ENCODE measurements around the gene TAOK1. TPM values are rescaled to one million over a fixed set of nuclear protein-coding genes. Genes with fewer than 3 reads are reported as not detected.

The TAOK1 gene
- total and polyA plus RNA-seq, 9 of the 15 experiments (the other 6 are each of a cell fraction or from before 2014, with no cell fraction given): 3.2 to 33.1 (median 16.5) TPM

DNA sequence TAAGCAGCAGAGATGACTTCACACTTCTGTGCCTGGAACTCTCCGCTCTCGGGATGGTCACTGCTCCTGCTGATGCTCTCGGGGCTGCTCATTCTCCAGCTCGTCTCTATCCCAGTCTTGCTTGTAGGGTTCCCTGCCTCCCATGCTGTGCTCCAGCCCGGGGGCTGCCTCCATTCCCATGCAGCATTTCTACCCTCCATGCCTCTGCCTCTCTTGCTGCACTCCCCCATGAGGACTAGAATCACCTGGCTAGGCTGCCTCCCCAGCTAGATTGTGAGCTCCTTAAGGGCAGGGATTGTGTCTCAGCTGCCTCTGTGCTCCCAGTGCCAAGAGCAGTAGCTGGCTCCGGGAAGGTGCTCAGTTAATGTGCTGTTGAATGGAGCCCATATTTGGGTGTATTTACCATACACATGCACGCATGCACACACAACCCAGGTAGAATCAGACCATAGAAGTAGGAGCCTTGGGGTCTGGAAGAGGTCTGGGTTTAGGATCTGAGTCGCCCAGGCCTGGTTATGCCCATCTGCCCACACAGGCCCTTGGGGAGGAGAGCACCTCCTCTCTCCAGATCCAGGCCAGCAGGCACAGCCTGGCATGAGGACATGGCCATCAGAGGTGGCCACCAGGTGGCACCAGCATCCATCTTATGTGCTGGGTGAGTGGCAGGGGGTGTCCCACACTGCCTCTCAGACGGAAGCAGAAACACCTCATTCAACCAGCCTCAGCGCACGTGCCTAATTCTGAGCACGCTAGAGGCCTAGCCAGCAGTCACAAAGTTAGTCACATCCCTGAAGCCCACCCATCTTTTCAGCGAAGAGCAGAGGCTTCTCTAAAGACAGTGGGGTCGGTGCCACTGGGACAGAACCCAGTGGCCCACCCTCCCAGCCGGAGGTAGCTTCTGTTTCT lies 190.0 kb downstream of the TAOK1 start:
- Histone ChIP-seq H4K20me1 (replicated peaks; ENCODE audit: control insufficient read depth, insufficient read depth, low read length) (no peaks in the 10 kb centered on the region), H3K4me3 (no peak overlapping the region), H3K79me2 (ENCODE audit: control insufficient read depth, insufficient read depth, low read length) (peaks cover 1% of the 10 kb centered on the region; the same call in 1 of the 3 replicates), H3K9ac (ENCODE audit: insufficient read depth in 1 of 2, low read depth in 2 of 2, low read length in 2 of 2) (peak overlapping the region in 1 of 2 experiments; percentile 21; a peak in 1 of 4 replicates), H3K9me1 (ENCODE audit: control insufficient read depth, insufficient read depth, low read length) (no peaks in the 10 kb centered on the region), H3K4me1 (replicated peaks in 1 of 2; ENCODE audit: control insufficient read depth in 2 of 2, insufficient read depth in 2 of 2, low read length in 2 of 2) (peaks cover 4 to 50% of the 10 kb centered on the region in 2 experiments; a peak in 3 of 5 replicates), H3K9me3 (replicated peaks; ENCODE audit: control insufficient read depth, insufficient read depth, low read depth, low read length) (no peaks in the 10 kb centered on the region), H3K27ac (ENCODE audit: extremely low read depth, low read depth, low read length) (no peak overlapping the region), H3K36me3 (ENCODE audit: control insufficient read depth, insufficient read depth, low read length) (peaks cover 55% of the 10 kb centered on the region; the same call in 2 of the 3 replicates), H3K4me2 (ENCODE audit: insufficient read depth, low read length) (no peak overlapping the region), H2AFZ (ENCODE audit: low read depth, low read length) (no peak overlapping the region), H3K27me3 (ENCODE audit: control insufficient read depth in 2 of 2, insufficient read depth in 2 of 2, low read length in 2 of 2) (no peaks in the 10 kb centered on the region)
- WGBS (ENCODE audit: insufficient coverage, low coverage, missing lambda C conversion rate): 61% methylated on average over 15 of the region's 15 CpGs
- peak; percentile 91 for FAIRE-seq
- ATAC-seq: peak; percentile 92
- BruUV-seq (replicated peaks): no TSS peak
- peak; percentile 72 to 80 (median 76) for DNase-seq (ENCODE audit: extremely low read depth in 1 of 4, low spot score in 3 of 4)
- POLR2A ChIA-PET: interaction anchor here (0.6 to 0.9 kb wide), 2 partner anchors 11 to 53 kb away, joined by 3 to 4 read pairs; no protein-coding TSS in a partner anchor
- in situ Hi-C loops (cut with MboI): no loop called here
- intact Hi-C loops (cut with micrococcal nuclease): loop anchor here (1.0 kb wide), 1 partner anchor 35 kb away; no protein-coding TSS in a partner anchor
- CTCF ChIA-PET (ENCODE audit: low intra/inter-chr PET ratio): interaction anchor here (0.5 to 1.5 kb wide), 7 partner anchors 11 to 514 kb away, joined by 3 to 7 read pairs (median 3); no protein-coding TSS in a partner anchor
- TF ChIP-seq JUNB (CRISPR knock-in tag; conservative IDR thresholded peaks at IDR 0.05) (no peak), GATAD2B (IDR thresholded peaks at IDR 0.05; ENCODE audit: borderline replicate concordance) (0 out of 2 replicates have a peak, but pooled peaks have one; percentile 23), ELF2 (CRISPR knock-in tag; IDR thresholded peaks at IDR 0.05) (0 out of 2 replicates have a peak, but pooled peaks have one; percentile 16), SIRT6 (IDR thresholded peaks at IDR 0.05; ENCODE audit: low read depth, low read length) (no peak), MAZ (CRISPR knock-in tag; conservative IDR thresholded peaks at IDR 0.05 in 1 of 2, IDR thresholded peaks at IDR 0.05 in 1 of 2) (peak; percentile 19 to 46; a peak in 2 of 4 replicates), RAD21 (CRISPR knock-in tag; conservative IDR thresholded peaks at IDR 0.05 in 1 of 2, IDR thresholded peaks at IDR 0.05 in 1 of 2) (peak; percentile 73 to 84), L3MBTL2 (IDR thresholded peaks at IDR 0.05) (peak; percentile 31; the same call in 1 of the 2 replicates), SMAD4 (CRISPR knock-in tag; conservative IDR thresholded peaks at IDR 0.05) (0 out of 2 replicates have a peak, but pooled peaks have one; percentile 32), CREB1 (IDR thresholded peaks at IDR 0.05) (no peak), CREB1 (CRISPR knock-in tag; IDR thresholded peaks at IDR 0.05) (no peak), ZNF444 (CRISPR knock-in tag; IDR thresholded peaks at IDR 0.05) (no peak), NFXL1 (CRISPR knock-in tag; IDR thresholded peaks at IDR 0.05) (no peak), TRIM28 (IDR thresholded peaks at IDR 0.05) (no peak), CC2D1A (IDR thresholded peaks at IDR 0.05) (0 out of 2 replicates have a peak, but pooled peaks have one; percentile 32), DIDO1 (tag; IDR thresholded peaks at IDR 0.05; ENCODE audit: low read depth) (no peak), MEIS2 (IDR thresholded peaks at IDR 0.05; ENCODE audit: partially characterized antibody) (peak; percentile 57), ZC3H8 (IDR thresholded peaks at IDR 0.05) (no peak)
- TF ChIP-seq, protein P1, sequence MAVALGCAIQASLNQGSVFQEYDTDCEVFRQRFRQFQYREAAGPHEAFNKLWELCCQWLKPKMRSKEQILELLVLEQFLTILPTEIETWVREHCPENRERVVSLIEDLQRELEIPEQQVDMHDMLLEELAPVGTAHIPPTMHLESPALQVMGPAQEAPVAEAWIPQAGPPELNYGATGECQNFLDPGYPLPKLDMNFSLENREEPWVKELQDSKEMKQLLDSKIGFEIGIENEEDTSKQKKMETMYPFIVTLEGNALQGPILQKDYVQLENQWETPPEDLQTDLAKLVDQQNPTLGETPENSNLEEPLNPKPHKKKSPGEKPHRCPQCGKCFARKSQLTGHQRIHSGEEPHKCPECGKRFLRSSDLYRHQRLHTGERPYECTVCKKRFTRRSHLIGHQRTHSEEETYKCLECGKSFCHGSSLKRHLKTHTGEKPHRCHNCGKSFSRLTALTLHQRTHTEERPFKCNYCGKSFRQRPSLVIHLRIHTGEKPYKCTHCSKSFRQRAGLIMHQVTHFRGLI (CRISPR knock-in tag; IDR thresholded peaks at IDR 0.05): no peak
- TF ChIP-seq, protein P2, sequence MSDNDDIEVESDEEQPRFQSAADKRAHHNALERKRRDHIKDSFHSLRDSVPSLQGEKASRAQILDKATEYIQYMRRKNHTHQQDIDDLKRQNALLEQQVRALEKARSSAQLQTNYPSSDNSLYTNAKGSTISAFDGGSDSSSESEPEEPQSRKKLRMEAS (CRISPR knock-in tag; IDR thresholded peaks at IDR 0.05): 0 out of 2 replicates have a peak, but pooled peaks have one; percentile 24

Measured in K562 (cell line).